Measurements from ENCODE around the gene ERP44.
A peak's percentile ranks its signal among the peaks of the same experiment; 100 is the strongest.
"Not testable (repeated sequence)": the region's sequence is repeated elsewhere in the genome, so short reads cannot be mapped to it uniquely, and the experiment has no call there.

ERP44 gene

GRCh38 chr9:100067990-100068389, 30.8 kb downstream of the ERP44 start:
- DNase-seq (ENCODE audit: low read depth) = not testable (repeated sequence)

GRCh38 chr9:100066539-100066938, 32.3 kb downstream of the ERP44 start:
- no peak for DNase-seq (ENCODE audit: low read depth)

- DNase-seq (ENCODE audit: low read depth) = peak; percentile 92
Observed at GRCh38 chr9:100064872-100065581, 33.8 kb downstream of the ERP44 start.

DNA sequence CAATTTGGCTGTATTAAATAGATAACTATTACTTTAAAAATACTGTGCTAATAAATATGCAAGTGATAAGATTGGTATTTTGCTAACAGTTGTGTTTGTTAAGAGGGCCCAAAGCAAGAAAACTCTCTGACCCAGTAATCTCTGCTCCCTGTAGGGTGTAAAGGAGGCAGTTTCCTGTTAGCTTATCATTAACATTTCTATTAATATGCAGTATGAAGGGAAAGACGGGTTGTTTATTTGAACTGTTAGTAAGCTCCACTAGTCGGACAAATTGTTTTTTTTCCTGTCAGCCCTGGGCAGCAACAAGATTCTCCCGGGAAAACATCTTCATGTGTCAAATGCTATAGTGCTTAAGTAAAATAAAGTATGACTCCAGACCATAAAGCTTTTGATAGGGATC, 35.6 kb downstream of the ERP44 start:
- DNase-seq (ENCODE audit: low read depth) = peak; percentile 7

GRCh38 chr9:100062683-100063082, 36.1 kb downstream of the ERP44 start:
- not testable (repeated sequence) for DNase-seq (ENCODE audit: low read depth)

- no peak for DNase-seq (ENCODE audit: low read depth)
Observed at GRCh38 chr9:100058699-100059579, 39.9 kb downstream of the ERP44 start.

GRCh38 chr9:100057624-100058023, 41.2 kb downstream of the ERP44 start:
- no peak for DNase-seq (ENCODE audit: low read depth)

DNA sequence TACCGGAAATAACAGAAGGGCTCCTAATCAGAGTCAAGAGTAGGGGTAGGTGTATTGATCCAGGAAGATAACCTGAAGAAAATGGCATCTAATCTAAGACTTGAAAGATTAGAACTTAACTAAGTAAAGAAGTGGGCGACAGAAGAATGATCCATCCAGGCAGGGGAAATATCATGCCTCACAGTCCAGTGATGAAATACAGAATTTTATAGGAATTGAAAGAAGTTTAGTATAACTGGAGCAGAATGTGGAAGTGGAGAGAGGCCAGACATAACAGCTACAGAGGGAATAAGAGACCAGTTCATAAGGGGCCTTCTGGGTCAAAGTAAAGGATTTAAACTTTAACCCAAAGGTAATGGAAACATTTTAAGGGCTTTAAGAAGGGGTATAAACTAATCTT, 42.2 kb downstream of the ERP44 start:
- no peak for DNase-seq (ENCODE audit: low read depth)

DNA sequence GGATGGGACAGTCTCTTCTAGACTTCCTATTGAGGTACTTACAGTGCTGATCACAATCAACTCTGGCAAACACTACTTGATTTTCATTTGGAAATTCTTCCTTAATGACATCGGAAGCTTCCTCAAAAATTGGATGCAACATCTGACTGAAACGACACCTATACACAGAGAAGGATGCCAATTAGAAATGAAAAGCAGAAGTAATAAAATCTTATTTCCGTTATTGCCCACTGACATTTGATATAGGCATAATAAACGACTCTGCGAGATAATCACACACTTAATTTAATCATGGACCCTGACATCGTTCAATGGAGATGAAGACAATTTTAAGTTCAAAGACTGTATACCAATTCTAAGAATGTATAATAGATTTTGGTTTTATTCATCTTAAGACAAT, 46.4 kb downstream of the ERP44 start:
- no peak for DNase-seq (ENCODE audit: low read depth)

DNA sequence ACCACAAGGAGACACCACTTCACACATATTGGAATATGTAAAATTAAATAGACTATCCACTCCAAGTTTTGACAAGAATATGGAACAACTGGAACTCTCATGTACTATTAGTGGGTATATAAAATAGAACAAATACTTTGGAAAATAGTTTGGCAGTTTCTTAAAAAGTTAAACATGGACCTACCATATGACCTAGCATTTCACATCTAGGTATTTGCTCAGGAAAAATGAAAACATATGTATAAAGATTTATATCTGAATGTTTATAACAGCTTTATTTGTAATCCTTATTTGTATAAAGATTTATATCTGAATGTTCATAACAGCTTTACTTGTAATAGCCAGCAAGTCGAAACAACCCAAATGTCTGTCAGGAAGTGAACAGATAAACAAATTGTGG, 49.2 kb downstream of the ERP44 start:
- no peak for DNase-seq (ENCODE audit: low read depth)

GRCh38 chr9:100038472-100038871, 60.3 kb downstream of the ERP44 start:
- DNase-seq (ENCODE audit: low read depth) = no peak

DNA sequence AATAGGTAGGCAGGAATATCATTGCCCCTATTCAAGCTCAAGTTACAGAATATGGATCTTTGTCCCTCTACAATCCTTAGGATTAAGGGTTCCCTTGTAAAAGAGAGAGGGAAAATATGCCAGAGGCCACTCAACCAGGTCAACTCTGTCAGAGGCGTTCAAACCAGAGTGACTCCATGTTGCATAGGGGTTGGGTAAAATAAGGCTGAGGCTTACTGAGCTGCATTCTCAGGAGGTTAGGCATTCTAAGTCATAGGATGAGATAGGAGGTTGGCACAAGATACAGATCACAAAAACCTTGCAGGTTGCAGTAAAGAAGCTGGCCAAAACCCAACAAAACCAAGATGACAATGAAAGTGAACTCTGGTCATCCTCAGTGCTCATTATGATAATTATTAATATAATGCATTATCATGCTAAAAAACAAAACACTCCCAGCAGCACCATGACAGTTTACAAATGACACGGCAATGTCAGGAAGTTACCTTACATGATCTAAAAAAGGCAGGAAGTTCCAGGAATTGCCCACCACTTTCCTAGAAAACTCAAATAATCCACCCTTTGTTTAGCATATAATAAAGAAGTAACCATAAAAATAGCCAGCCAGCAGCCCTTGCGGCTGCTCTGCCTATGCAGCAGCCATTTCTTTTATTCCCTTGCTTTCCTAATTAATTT, 64.8 kb downstream of the ERP44 start:
- DNase-seq (ENCODE audit: low read depth) = no peak

- no peak for DNase-seq (ENCODE audit: low read depth)
Observed at GRCh38 chr9:100030548-100030947, 68.3 kb downstream of the ERP44 start.

- DNase-seq (ENCODE audit: low read depth) = no peak
Observed at GRCh38 chr9:100029251-100029650, 69.5 kb downstream of the ERP44 start.

DNA sequence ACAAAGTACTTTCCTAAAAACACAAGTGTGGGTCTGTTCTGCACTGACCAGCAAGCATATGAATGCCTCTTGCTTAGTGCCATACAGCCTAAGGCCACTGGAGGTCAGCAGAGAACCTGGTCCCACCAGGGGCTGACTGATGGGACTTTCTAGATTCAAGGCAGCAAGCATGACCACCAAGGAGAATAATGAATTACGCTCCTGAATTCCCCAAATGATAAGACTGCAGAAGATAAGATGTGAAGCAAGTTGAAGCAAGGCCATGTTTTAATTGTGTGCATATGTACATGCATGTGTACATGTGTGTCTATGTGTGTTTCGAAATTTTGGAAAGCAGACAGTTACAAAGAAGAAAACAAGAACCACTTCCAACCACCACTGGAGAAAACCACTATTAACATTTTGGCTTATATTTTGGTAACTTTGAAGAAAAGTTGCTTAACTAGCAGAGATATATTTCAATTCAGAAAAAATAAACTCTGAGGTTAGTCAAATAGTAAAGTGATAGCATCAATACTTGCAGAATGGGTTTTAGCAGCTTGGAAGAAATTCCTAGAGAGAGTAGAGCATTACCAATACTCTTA, 70.5 kb downstream of the ERP44 start:
- peak; percentile 76 for DNase-seq (ENCODE audit: low read depth)

- no peak for DNase-seq (ENCODE audit: low read depth)
Observed at GRCh38 chr9:100027543-100027942, 71.3 kb downstream of the ERP44 start.

DNA sequence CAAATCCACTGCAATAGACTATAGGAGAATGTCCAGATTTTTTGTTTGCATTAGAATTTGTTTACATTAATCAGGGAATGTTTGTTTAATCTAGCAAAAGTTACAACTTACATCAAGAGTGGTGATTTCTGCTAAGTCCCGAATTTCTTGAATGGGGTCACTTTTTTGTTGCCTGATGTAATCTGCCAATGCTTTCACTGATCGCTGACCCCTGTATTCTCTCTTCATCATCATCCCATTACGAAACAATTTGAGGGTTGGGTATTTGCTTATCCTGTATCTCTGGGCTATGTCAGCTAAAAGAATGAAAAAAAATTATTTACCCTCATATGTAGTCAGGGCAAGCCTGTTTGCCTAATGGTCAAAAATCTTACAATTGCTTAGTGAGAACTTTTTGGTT, 76.9 kb downstream of the ERP44 start:
- no peak for DNase-seq (ENCODE audit: low read depth)

- DNase-seq (ENCODE audit: low read depth) = peak; percentile 9
Observed at GRCh38 chr9:100020121-100020795, 78.5 kb downstream of the ERP44 start.

DNA sequence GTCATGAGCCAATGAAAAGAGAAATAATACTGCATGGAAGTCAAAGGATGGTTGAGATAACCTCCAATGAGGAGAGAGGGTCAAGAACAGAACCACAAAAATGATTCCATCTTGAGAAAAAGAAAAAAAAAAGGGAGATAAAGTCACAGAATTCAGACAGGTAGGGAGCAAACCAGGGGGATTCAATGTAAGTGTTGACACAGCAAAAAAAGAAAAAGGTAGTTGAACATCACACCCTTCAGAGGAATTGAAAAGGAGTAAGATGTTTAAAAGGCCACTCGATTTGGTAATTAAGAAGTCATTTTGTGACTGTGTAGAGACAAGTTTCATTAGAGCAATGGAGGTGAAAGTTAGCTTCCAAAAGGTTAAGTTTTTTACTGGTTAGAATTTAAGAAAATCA, 79.3 kb downstream of the ERP44 start:
- DNase-seq (ENCODE audit: low read depth) = no peak

DNA sequence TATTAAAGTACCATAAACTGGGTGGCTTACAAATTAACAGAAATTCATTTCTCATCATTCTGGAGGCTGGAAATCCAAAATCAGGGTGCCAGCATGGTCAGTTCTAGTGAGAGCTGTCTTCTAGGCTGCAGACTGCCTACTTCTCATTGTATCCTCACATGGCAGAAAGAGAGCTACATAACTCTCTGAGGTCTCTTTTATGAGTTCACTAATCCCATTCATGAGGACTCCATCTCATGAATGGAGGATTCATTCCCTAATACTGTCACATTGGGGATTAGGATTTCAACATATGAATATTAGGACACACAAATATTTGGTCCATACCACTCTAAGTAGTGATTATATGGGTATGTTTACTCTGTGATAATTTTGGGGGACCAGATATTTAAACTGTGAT, 84.0 kb downstream of the ERP44 start:
- DNase-seq (ENCODE audit: low read depth) = no peak

DNA sequence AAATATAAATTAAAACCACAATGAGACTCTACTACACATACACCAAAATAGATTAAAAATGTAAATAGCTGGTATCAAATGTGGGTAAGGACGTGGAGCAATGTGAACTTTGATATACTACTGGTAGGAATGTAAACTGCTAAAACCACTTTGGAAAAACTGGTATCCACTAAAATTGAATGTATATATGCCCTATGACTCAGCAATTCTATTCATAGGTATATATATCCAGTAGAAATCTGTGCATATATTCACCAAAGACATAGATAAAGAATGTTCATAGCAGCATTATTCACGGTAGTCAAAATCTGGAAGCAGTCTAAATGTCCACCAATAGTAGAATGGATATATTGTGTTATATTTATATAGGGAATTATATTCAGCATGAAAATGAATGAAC, 85.2 kb downstream of the ERP44 start:
- DNase-seq (ENCODE audit: low read depth) = peak; percentile 3

- DNase-seq (ENCODE audit: low read depth) = no peak
Observed at GRCh38 chr9:100012279-100012678, 86.5 kb downstream of the ERP44 start.

Data from ELR (cell line).